ENCODE measurements around the gene WWC2.
"Not testable (repeated sequence)": the region's sequence is repeated elsewhere in the genome, so short reads cannot be mapped to it uniquely, and the experiment has no call there.

WWC2 gene

DNA sequence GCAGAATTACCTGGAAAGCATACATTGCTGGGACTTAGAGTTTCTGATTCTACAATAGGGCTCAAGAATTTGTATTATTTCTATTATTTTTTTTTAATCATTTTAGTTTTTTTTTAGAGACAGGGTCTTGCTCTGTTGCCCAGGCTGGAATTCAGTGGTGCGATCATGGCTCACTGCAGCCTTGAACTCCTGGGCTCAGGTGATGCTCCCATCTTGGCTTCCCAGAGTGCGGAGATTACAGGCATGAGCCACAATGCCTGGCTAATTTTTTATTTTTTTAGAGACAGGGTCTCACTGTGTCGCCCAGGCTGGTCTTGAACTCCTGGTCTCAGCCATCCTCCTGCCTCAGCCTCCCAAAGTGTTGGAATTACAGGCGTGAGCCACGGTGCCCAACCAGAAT lies 92.6 kb downstream of the WWC2 start:
- no peak overlapping the region for H3K27ac ChIP-seq
- no peak for TF ChIP-seq ZFX (IDR thresholded peaks at IDR 0.05)
- TF ChIP-seq, protein P1, sequence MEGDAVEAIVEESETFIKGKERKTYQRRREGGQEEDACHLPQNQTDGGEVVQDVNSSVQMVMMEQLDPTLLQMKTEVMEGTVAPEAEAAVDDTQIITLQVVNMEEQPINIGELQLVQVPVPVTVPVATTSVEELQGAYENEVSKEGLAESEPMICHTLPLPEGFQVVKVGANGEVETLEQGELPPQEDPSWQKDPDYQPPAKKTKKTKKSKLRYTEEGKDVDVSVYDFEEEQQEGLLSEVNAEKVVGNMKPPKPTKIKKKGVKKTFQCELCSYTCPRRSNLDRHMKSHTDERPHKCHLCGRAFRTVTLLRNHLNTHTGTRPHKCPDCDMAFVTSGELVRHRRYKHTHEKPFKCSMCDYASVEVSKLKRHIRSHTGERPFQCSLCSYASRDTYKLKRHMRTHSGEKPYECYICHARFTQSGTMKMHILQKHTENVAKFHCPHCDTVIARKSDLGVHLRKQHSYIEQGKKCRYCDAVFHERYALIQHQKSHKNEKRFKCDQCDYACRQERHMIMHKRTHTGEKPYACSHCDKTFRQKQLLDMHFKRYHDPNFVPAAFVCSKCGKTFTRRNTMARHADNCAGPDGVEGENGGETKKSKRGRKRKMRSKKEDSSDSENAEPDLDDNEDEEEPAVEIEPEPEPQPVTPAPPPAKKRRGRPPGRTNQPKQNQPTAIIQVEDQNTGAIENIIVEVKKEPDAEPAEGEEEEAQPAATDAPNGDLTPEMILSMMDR (conservative IDR thresholded peaks at IDR 0.05): no peak

DNA sequence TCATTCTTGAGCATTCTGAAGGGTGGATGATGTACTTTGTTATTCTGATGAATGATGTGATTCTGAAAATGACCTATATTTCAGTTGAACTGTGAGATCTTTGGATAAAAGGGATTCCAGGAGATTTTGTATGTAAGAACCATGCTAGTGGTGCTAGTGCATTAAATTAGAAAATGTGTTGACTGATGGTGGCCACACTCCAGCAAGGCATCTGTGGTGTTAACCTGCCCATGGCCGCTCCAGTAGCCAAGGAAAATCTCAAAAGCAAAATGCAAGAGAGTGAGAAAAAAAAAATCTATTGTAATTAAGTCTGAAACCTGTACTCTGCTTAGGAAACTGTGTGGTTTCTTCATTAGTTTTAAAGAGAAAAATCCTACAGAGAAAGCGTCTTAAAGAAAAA lies 93.5 kb downstream of the WWC2 start:
- TF ChIP-seq ZFX (IDR thresholded peaks at IDR 0.05): no peak
- TF ChIP-seq, protein P1 (conservative IDR thresholded peaks at IDR 0.05): no peak
- H3K27ac ChIP-seq: no peak overlapping the region

GRCh38 chr4:183193730-183194338 lies 94.8 kb downstream of the WWC2 start:
- H3K27ac ChIP-seq: not testable (repeated sequence)

DNA sequence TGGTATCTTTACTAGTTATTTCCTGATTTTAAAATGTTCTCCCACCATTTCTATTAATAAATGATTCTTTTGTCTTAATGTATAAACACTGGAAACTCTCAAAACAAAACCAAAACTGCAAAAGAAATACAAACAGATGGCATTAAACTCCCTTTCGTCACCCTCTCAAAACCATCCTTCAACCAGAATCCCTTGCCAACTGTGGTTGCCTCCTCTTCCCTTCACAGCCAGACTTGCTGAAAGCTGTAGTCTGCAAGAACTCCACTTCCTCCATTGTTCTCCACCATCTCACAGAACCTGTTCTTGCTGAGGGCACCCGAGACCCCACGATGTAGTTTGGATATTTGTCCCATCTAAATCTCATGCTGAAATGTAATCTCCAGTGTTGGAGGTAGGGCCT lies 96.5 kb downstream of the WWC2 start:
- TF ChIP-seq, protein P1 (conservative IDR thresholded peaks at IDR 0.05): no peak
- TF ChIP-seq ZFX (IDR thresholded peaks at IDR 0.05): no peak
- H3K27ac ChIP-seq: no peak overlapping the region

DNA sequence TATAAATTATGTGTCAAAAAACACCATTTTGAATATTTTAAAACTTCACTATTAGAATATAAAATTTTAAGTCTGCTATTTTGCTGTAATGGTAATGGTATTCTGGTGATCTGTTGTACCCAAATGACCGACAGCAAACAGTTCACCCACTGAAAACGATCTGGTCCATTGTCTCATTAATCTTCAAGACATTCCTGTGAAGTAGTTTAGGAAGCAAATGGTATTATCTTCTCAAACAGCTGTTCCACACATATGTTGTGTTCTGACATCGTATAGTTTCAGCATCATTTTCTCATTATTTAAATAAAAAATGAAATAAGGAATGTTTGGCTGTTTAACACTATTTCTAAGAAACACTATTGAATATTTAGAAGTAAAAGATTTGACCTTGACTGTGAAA lies 98.1 kb downstream of the WWC2 start:
- H3K27ac ChIP-seq: no peak overlapping the region
- TF ChIP-seq ZFX (IDR thresholded peaks at IDR 0.05): no peak
- TF ChIP-seq, protein P1 (conservative IDR thresholded peaks at IDR 0.05): no peak

DNA sequence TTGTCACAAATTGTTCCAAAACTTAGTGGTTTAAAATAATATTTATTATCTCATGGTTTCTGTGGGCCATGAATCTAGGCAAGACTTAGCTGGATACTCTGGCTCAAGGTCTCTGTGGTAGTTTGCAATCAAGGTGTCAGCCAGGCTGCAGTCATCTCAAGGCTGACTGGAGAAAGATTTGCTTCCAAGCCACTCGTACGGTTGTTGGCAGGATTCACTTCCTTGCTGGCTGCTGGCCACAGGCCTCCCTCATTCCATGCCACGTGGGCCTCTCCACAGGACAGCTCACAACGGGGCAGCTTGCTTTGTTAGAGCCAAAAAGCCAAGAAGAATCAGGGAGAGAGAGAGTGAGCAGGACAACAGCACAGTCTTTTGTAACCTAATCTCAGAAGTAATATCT lies 101.4 kb downstream of the WWC2 start:
- H3K27ac ChIP-seq: no peak overlapping the region
- no peak for TF ChIP-seq ZFX (IDR thresholded peaks at IDR 0.05)
- TF ChIP-seq, protein P1 (conservative IDR thresholded peaks at IDR 0.05): no peak

DNA sequence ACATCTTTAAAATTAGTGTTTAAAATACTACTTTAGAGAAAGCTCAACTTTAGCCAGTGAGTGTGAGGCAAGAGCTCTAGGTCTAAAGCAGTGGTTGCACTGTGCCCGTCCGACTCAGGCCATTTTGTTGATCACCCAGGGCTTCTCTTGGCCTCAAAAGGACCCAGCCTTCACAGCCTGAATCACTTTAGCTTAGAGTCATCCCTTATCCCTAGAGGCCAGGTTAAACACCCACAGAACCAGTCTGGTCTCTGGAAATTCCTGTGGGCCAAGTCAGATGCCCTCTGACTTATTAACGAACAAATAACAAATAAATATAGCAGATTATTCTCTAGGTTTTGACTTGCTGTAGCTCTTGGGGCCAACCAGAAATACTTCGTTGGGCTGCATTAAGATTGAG lies 102.3 kb downstream of the WWC2 start:
- no peak overlapping the region for H3K27ac ChIP-seq
- TF ChIP-seq, protein P1 (conservative IDR thresholded peaks at IDR 0.05): no peak
- no peak for TF ChIP-seq ZFX (IDR thresholded peaks at IDR 0.05)

DNA sequence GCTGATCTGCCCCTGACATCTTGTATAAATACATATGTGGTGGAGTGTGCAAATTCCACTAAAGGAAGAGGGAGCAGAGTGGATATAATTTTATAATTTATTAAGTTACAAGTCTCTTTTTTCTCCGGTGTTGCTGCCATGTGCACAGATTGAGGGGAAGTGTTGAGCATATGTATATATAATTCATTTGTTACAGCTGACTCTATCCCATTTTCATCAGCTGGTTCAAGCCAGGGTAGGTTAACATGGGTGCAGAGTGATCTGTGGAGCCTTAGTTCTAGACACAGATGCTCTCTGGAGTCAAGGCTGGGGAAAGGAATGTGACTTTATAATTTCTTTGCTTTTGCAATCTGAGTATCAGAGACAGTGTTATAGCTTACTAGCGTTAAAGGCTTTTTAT lies 103.5 kb downstream of the WWC2 start:
- no peak for TF ChIP-seq ZFX (IDR thresholded peaks at IDR 0.05)
- TF ChIP-seq, protein P1 (conservative IDR thresholded peaks at IDR 0.05): no peak
- no peak overlapping the region for H3K27ac ChIP-seq

All from C4-2B (cell line).